VCaP (cell line): ENCODE measurements around the gene PCYOX1L.

ENCODE experiments used
- H3K27ac ChIP-seq: fragments of 450-650 bp; 2 replicates; pipeline ENCODE4 v1.5.1; 2017
- CTCF ChIP-seq: fragments of 450-650 bp; conservative IDR thresholded peaks from 2 replicates; pipeline ENCODE4 v1.5.1; 2017; ENCODE audit warnings: mild to moderate bottlenecking, moderate library complexity

Gene PCYOX1L

GRCh38 chr5:149380466-149381121 lies 22.7 kb downstream of the PCYOX1L start:
- no peak for TF ChIP-seq CTCF
- no peak overlapping the region for H3K27ac ChIP-seq

- TF ChIP-seq CTCF: no peak
- no peak overlapping the region for H3K27ac ChIP-seq
These were observed 23.6 kb downstream of the PCYOX1L start for GRCh38 chr5:149381261-149381985.

GRCh38 chr5:149381986-149382338 lies 24.1 kb downstream of the PCYOX1L start:
- TF ChIP-seq CTCF: peak; percentile 94
- H3K27ac ChIP-seq: no peak overlapping the region

- no peak overlapping the region for H3K27ac ChIP-seq
- TF ChIP-seq CTCF: no peak
These were observed 24.8 kb downstream of the PCYOX1L start for GRCh38 chr5:149382517-149383220.

DNA sequence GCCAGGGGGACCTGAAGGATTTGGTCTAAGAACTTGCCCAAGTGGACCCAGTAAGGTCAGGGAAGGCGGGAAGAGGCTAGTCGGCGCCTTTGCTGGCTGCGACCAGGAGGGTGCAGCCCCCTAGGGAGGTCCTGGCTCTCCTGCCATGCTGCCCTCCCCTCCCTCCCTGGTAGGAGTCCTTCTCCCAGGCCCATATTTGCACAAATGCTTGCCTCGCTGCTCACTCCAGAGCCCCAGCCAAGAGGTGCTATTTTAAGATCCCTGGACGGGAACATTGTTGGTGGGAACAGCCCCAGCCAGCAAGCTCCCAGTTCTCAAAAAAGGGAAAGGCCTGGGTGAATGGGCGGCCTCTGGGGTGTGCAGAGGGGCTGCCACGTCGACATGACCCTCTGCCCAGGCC lies 25.6 kb downstream of the PCYOX1L start:
- TF ChIP-seq CTCF: no peak
- no peak overlapping the region for H3K27ac ChIP-seq

- no peak overlapping the region for H3K27ac ChIP-seq
- no peak for TF ChIP-seq CTCF
These were observed 28.3 kb downstream of the PCYOX1L start for GRCh38 chr5:149386166-149386565.

GRCh38 chr5:149387081-149387631 lies 29.3 kb downstream of the PCYOX1L start:
- H3K27ac ChIP-seq: no peak overlapping the region
- TF ChIP-seq CTCF: no peak
